GM23338 (cell line): Measurements from ENCODE around the gene PACC1. TPM values are rescaled to one million over a fixed set of nuclear protein-coding genes. Genes with fewer than 3 reads are reported as not detected.

Source experiments
- ATAC-seq: fragments of 200-7000 bp; cut with Tn5 transposase; 3 replicates; pipeline ENCODE4 v1.9.1; 2020
- DNase-seq: peaks from one replicate; pipeline ENCODE4 v3.0.0-alpha.2; 2015; ENCODE audit warnings: low spot score
- H2AFZ ChIP-seq: fragments of 200-600 bp; sonication (generic); 2 replicates; pipeline ENCODE4 v1.8.0; 2016; ENCODE audit warnings: antibody characterized with exemption, mild to moderate bottlenecking, moderate library complexity
- H3F3A ChIP-seq: fragments of 200-600 bp; sonication (generic); replicated peaks from 2 replicates; pipeline ENCODE4 v1.8.0; 2017; ENCODE audit warnings: antibody characterized with exemption, mixed run types, low read depth
- H3K27ac ChIP-seq: fragments of 200-600 bp; sonication (generic); 2 replicates; pipeline ENCODE4 v1.6.1; 2016; ENCODE audit warnings: low read depth
- H3K27me3 ChIP-seq: fragments of 200-600 bp; sonication (generic); 2 replicates; pipeline ENCODE4 v1.8.0; 2016; ENCODE audit warnings: mild to moderate bottlenecking, mixed run types, moderate library complexity; ENCODE audit not compliant: insufficient read depth
- H3K36me3 ChIP-seq: fragments of 200-600 bp; sonication (generic); 2 replicates; pipeline ENCODE4 v1.8.0; 2016; ENCODE audit warnings: mild to moderate bottlenecking; ENCODE audit not compliant: insufficient read depth
- H3K4me1 ChIP-seq: fragments of 200-600 bp; sonication (generic); 2 replicates; pipeline ENCODE4 v1.8.0; 2016; ENCODE audit warnings: mild to moderate bottlenecking, moderate library complexity; ENCODE audit not compliant: insufficient read depth
- H3K4me2 ChIP-seq: fragments of 200-600 bp; sonication (generic); 2 replicates; pipeline ENCODE4 v1.7.1; 2017; ENCODE audit warnings: mixed run types
- H3K4me3 ChIP-seq: fragments of 200-600 bp; sonication (generic); 2 replicates; pipeline ENCODE4 v1.6.1; 2016; ENCODE audit warnings: mixed run types
- H3K79me2 ChIP-seq: fragments of 200-600 bp; sonication (generic); replicated peaks from 2 replicates; pipeline ENCODE4 v1.8.0; 2017; ENCODE audit warnings: mild to moderate bottlenecking; ENCODE audit not compliant: insufficient read depth
- H3K9me2 ChIP-seq: fragments of 200-600 bp; sonication (generic); 2 replicates; pipeline ENCODE4 v1.8.0; 2017; ENCODE audit not compliant: insufficient read depth
- H4K20me1 ChIP-seq: fragments of 200-600 bp; sonication (generic); replicated peaks from 2 replicates; pipeline ENCODE4 v1.8.0; 2017; ENCODE audit warnings: mild to moderate bottlenecking; ENCODE audit not compliant: insufficient read depth
- H3K27ac Mint-ChIP-seq: 2 replicates; pipeline ENCODE4 v1.8.0; 2020; ENCODE audit warnings: inconsistent platforms, mild to moderate bottlenecking, moderate library complexity, mixed read lengths
- H3K27me3 Mint-ChIP-seq: 3 replicates; pipeline ENCODE4 v1.8.0; 2022; ENCODE audit warnings: low read depth, mild to moderate bottlenecking, moderate library complexity, mixed read lengths, inconsistent platforms; ENCODE audit not compliant: insufficient read depth, poor library complexity
- H3K36me3 Mint-ChIP-seq: 3 replicates; pipeline ENCODE4 v1.8.0; 2021; ENCODE audit warnings: low read depth, mild to moderate bottlenecking, inconsistent platforms, moderate library complexity, mixed read lengths
- H3K4me1 Mint-ChIP-seq: 3 replicates; pipeline ENCODE4 v1.8.0; 2020; ENCODE audit warnings: mild to moderate bottlenecking, inconsistent platforms, mixed read lengths
- H3K4me3 Mint-ChIP-seq: 3 replicates; pipeline ENCODE4 v1.8.0; 2021; ENCODE audit warnings: moderate library complexity, mild to moderate bottlenecking, inconsistent platforms, mixed read lengths
- H3K9me3 Mint-ChIP-seq: 3 replicates; pipeline ENCODE4 v1.8.0; 2020; ENCODE audit warnings: moderate library complexity, mild to moderate bottlenecking, inconsistent platforms, mixed read lengths
- CREB1 ChIP-seq: fragments of 250-450 bp; sonication (Bioruptor Pico); IDR thresholded peaks from 2 replicates; pipeline ENCODE4 v1.5.0; 2020; ENCODE audit warnings: low read depth, mild to moderate bottlenecking, moderate library complexity
- EZH2 ChIP-seq: fragments of 200-600 bp; sonication (generic); IDR thresholded peaks from one replicate; pipeline ENCODE4 v1.8.0; 2017; ENCODE audit warnings: antibody characterized with exemption, mild to moderate bottlenecking, low read depth; ENCODE audit not compliant: unreplicated experiment
- EZH2phosphoT487 ChIP-seq: fragments of 200-600 bp; sonication (generic); IDR thresholded peaks from one replicate; pipeline ENCODE4 v1.8.1; 2018; ENCODE audit warnings: antibody characterized with exemption; ENCODE audit not compliant: unreplicated experiment
- JUNB ChIP-seq: IDR thresholded peaks from one replicate; pipeline ENCODE4 v1.6.1; 2016; ENCODE audit warnings: antibody characterized with exemption; ENCODE audit not compliant: unreplicated experiment
- NANOG ChIP-seq: IDR thresholded peaks from 2 replicates; pipeline ENCODE4 v1.6.1; 2016; ENCODE audit warnings: antibody characterized with exemption, borderline replicate concordance
- POLR2AphosphoS5 ChIP-seq: IDR thresholded peaks from 2 replicates; pipeline ENCODE4 v1.6.1; 2016; ENCODE audit warnings: antibody characterized with exemption, low read depth
- REST ChIP-seq: IDR thresholded peaks from one replicate; pipeline ENCODE4 v1.6.1; 2018; ENCODE audit warnings: antibody characterized with exemption; ENCODE audit not compliant: unreplicated experiment
- STAT1 ChIP-seq: IDR thresholded peaks from one replicate; pipeline ENCODE4 v1.6.1; 2016; ENCODE audit warnings: antibody characterized with exemption; ENCODE audit not compliant: unreplicated experiment
- ZNF114 ChIP-seq: fragments of 250-450 bp; sonication (Bioruptor Pico); IDR thresholded peaks from 2 replicates; pipeline ENCODE4 v1.5.0; 2020; ENCODE audit warnings: mild to moderate bottlenecking, moderate library complexity
- ZNF331 ChIP-seq: fragments of 250-450 bp; sonication (Bioruptor Pico); IDR thresholded peaks from 2 replicates; pipeline ENCODE4 v1.5.0; 2020; ENCODE audit warnings: low read depth, mild to moderate bottlenecking, moderate library complexity
- ZNF462 ChIP-seq: fragments of 250-450 bp; sonication (Bioruptor Pico); IDR thresholded peaks from 2 replicates; pipeline ENCODE4 v1.5.0; 2020; ENCODE audit warnings: mild to moderate bottlenecking, moderate library complexity
- polyA plus RNA-seq: library from polyadenylated mRNA; unstranded; fragments of >200 nt; fragmentation: Nextera tagmentation; extraction: Ambion mirVana; gene quantifications from 2 replicates; pipeline ENCODE4 v1.2.1, GENCODE V29; 2016
- total RNA-seq: library from RNA; depleted of rRNA; stranded (reverse); fragments of >200 nt; shearing (Covaris generic); gene quantifications from 2 replicates; pipeline ENCODE4 v1.2.3, GENCODE V29; 2014
- TF ChIP-seq, protein P1 (sequence below): IDR thresholded peaks from 2 replicates; pipeline ENCODE4 v1.6.1; 2016; ENCODE audit warnings: antibody characterized with exemption
- TF ChIP-seq, protein P2 (sequence below), 2 experiments: fragments of 200-600 bp in 1 of 2; sonication (generic) in 1 of 2; conservative IDR thresholded peaks; 2 replicates each; pipeline versions ENCODE4 v1.5.1 to v1.6.1; 2016 to 2017; ENCODE audit warnings: antibody characterized with exemption in 2 of 2, low read depth in 2 of 2, mild to moderate bottlenecking in 2 of 2, moderate library complexity in 1 of 2

Gene PACC1
- total and polyA plus RNA-seq, 2 experiments from 2014 or later: 17.1 to 18.0 TPM

GRCh38 chr1:212450331-212450881, 35.7 kb upstream of the PACC1 start:
- no peak overlapping the region for H3K4me2 ChIP-seq
- no peaks in the 10 kb centered on the region for H3K79me2 ChIP-seq
- no peaks in the 10 kb centered on the region for H4K20me1 ChIP-seq
- H3K27me3 ChIP-seq: no peaks in the 10 kb centered on the region
- no peak overlapping the region for H3K4me3 Mint-ChIP-seq
- H3K36me3 Mint-ChIP-seq: no peaks in the 10 kb centered on the region; the same call in 2 of the 3 replicates
- no peaks in the 10 kb centered on the region; the same call in 2 of the 3 replicates for H3K4me1 Mint-ChIP-seq
- H3K4me3 ChIP-seq: no peak overlapping the region
- H3K36me3 ChIP-seq: no peaks in the 10 kb centered on the region
- H3K27ac ChIP-seq: no peak overlapping the region
- TF ChIP-seq EZH2 (no peak), STAT1 (no peak), EZH2phosphoT487 (no peak), NANOG (no peak), CREB1 (CRISPR knock-in tag) (no peak), ZNF462 (no peak), JUNB (no peak), POLR2AphosphoS5 (no peak), ZNF331 (CRISPR knock-in tag) (no peak), REST (no peak), ZNF114 (CRISPR knock-in tag) (no peak)
- TF ChIP-seq, protein P1, sequence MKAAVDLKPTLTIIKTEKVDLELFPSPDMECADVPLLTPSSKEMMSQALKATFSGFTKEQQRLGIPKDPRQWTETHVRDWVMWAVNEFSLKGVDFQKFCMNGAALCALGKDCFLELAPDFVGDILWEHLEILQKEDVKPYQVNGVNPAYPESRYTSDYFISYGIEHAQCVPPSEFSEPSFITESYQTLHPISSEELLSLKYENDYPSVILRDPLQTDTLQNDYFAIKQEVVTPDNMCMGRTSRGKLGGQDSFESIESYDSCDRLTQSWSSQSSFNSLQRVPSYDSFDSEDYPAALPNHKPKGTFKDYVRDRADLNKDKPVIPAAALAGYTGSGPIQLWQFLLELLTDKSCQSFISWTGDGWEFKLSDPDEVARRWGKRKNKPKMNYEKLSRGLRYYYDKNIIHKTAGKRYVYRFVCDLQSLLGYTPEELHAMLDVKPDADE: no peak
- TF ChIP-seq, protein P2, sequence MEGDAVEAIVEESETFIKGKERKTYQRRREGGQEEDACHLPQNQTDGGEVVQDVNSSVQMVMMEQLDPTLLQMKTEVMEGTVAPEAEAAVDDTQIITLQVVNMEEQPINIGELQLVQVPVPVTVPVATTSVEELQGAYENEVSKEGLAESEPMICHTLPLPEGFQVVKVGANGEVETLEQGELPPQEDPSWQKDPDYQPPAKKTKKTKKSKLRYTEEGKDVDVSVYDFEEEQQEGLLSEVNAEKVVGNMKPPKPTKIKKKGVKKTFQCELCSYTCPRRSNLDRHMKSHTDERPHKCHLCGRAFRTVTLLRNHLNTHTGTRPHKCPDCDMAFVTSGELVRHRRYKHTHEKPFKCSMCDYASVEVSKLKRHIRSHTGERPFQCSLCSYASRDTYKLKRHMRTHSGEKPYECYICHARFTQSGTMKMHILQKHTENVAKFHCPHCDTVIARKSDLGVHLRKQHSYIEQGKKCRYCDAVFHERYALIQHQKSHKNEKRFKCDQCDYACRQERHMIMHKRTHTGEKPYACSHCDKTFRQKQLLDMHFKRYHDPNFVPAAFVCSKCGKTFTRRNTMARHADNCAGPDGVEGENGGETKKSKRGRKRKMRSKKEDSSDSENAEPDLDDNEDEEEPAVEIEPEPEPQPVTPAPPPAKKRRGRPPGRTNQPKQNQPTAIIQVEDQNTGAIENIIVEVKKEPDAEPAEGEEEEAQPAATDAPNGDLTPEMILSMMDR (conservative IDR thresholded peaks at IDR 0.05; ENCODE audit: low read depth in 2 of 2): no peak
- no peaks in the 10 kb centered on the region for H3K4me1 ChIP-seq
- no peak overlapping the region for H3K27ac Mint-ChIP-seq
- no peaks in the 10 kb centered on the region for H3F3A ChIP-seq
- DNase-seq (no peak), ATAC-seq (no peak)
- H3K27me3 Mint-ChIP-seq: peaks cover 3% of the 10 kb centered on the region
- no peaks in the 10 kb centered on the region for H3K9me3 Mint-ChIP-seq
- no peaks in the 10 kb centered on the region for H3K9me2 ChIP-seq
- no peak overlapping the region for H2AFZ ChIP-seq
